Panc1 (cell line): ENCODE data around the gene MECR.

Source experiments
- SIN3A ChIP-seq: IDR thresholded peaks from 2 replicates; pipeline ENCODE4 v1.6.1; 2012; ENCODE audit warnings: low read depth, mild to moderate bottlenecking, low read length, moderate library complexity, borderline replicate concordance; ENCODE audit not compliant: insufficient read depth
- TF ChIP-seq, protein P1 (sequence below), 2 experiments: IDR thresholded peaks; 2 replicates each; pipeline ENCODE4 v1.6.1; 2011 to 2012; ENCODE audit warnings: low read depth in 2 of 2, control low read depth in 1 of 2, low read length in 1 of 2, mild to moderate bottlenecking in 1 of 2, moderate library complexity in 1 of 2; ENCODE audit not compliant: insufficient read depth in 1 of 2
- TF ChIP-seq, protein P2 (sequence below): fragments of 450-650 bp; IDR thresholded peaks from 2 replicates; pipeline ENCODE4 v1.5.1; 2017; ENCODE audit warnings: mild to moderate bottlenecking

DNA sequence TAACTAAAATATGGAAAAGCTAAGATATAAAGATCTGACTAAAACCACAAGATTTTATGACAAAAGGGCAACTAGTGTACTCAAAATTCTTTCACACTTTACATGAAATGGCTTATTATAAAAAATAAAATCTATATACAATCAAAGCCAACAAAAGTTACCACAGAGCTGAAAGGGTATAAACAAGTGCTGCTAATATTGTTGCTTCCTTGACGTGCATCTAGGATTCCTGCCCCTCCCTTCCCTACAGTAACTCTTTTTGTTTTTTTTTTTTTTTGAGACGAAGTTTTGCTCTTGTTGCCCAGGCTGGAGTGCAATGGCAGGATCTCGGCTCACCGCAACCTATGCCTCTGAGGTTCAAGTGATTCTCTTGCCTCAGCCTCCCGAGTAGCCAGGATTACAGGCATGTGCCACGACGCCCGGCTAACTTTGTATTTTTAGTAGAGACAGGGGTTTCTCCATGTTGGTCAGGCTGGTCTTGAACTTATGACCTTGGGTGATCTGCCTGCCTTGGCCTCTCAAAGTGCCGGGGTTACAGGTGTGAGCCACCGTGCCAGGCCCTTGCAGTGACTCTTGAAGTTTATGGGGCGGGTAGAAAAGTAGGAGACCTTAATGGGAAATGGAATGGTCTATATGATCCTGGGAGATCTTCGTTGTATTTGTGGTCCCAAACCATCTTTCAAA lies 53.6 kb downstream of the MECR start:
- no peak for TF ChIP-seq SIN3A
- TF ChIP-seq, protein P1, sequence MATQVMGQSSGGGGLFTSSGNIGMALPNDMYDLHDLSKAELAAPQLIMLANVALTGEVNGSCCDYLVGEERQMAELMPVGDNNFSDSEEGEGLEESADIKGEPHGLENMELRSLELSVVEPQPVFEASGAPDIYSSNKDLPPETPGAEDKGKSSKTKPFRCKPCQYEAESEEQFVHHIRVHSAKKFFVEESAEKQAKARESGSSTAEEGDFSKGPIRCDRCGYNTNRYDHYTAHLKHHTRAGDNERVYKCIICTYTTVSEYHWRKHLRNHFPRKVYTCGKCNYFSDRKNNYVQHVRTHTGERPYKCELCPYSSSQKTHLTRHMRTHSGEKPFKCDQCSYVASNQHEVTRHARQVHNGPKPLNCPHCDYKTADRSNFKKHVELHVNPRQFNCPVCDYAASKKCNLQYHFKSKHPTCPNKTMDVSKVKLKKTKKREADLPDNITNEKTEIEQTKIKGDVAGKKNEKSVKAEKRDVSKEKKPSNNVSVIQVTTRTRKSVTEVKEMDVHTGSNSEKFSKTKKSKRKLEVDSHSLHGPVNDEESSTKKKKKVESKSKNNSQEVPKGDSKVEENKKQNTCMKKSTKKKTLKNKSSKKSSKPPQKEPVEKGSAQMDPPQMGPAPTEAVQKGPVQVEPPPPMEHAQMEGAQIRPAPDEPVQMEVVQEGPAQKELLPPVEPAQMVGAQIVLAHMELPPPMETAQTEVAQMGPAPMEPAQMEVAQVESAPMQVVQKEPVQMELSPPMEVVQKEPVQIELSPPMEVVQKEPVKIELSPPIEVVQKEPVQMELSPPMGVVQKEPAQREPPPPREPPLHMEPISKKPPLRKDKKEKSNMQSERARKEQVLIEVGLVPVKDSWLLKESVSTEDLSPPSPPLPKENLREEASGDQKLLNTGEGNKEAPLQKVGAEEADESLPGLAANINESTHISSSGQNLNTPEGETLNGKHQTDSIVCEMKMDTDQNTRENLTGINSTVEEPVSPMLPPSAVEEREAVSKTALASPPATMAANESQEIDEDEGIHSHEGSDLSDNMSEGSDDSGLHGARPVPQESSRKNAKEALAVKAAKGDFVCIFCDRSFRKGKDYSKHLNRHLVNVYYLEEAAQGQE (IDR thresholded peaks at IDR 0.05; ENCODE audit: insufficient read depth in 1 of 2, low read depth in 2 of 2, low read length in 1 of 2): no peak
- TF ChIP-seq, protein P2, sequence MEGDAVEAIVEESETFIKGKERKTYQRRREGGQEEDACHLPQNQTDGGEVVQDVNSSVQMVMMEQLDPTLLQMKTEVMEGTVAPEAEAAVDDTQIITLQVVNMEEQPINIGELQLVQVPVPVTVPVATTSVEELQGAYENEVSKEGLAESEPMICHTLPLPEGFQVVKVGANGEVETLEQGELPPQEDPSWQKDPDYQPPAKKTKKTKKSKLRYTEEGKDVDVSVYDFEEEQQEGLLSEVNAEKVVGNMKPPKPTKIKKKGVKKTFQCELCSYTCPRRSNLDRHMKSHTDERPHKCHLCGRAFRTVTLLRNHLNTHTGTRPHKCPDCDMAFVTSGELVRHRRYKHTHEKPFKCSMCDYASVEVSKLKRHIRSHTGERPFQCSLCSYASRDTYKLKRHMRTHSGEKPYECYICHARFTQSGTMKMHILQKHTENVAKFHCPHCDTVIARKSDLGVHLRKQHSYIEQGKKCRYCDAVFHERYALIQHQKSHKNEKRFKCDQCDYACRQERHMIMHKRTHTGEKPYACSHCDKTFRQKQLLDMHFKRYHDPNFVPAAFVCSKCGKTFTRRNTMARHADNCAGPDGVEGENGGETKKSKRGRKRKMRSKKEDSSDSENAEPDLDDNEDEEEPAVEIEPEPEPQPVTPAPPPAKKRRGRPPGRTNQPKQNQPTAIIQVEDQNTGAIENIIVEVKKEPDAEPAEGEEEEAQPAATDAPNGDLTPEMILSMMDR: no peak
